Natural killer cell treated with Interleukin-12 subunit alpha and Interleukin-12 subunit beta and Interleukin-15 and Interleukin-18, amount 100 ng/mL, for 72 hours (primary cell): ENCODE results near the gene IL1RAPL1. TPM values are rescaled to one million over a fixed set of nuclear protein-coding genes. Genes with fewer than 3 reads are reported as not detected.

Source experiments
- ATAC-seq, 2 donors: fragments of 150-1000 bp; cut with Tn5 transposase in 1 of 2; sonication (Bioruptor Pico), chemical (Tn5 transposase) in 1 of 2; 2 replicates each; pipeline ENCODE4 v1.10.0; 2021
- DNase-seq: peaks from one replicate; pipeline ENCODE4 v3.0.0; 2022; ENCODE audit warnings: low spot score
- H3K27ac Mint-ChIP-seq, 2 donors: 1 replicate in 1 of 2; 2 replicates in 1 of 2; pipeline ENCODE4 v1.8.0; 2022; ENCODE audit warnings: mixed read lengths in 2 of 2, mild to moderate bottlenecking in 1 of 2, moderate library complexity in 1 of 2
- H3K27me3 Mint-ChIP-seq, 2 donors: 1 replicate in 1 of 2; 2 replicates in 1 of 2; pipeline ENCODE4 v1.8.0; 2022; ENCODE audit warnings: mixed read lengths in 2 of 2
- H3K36me3 Mint-ChIP-seq: one replicate; pipeline ENCODE4 v1.8.0; 2022; ENCODE audit warnings: mixed read lengths
- H3K4me1 Mint-ChIP-seq, 2 donors: 1 replicate in 1 of 2; 2 replicates in 1 of 2; pipeline ENCODE4 v1.8.0; 2022; ENCODE audit warnings: low read depth in 2 of 2, mixed read lengths in 2 of 2, mild to moderate bottlenecking in 1 of 2
- H3K4me3 Mint-ChIP-seq: one replicate; pipeline ENCODE4 v1.8.0; 2022; ENCODE audit warnings: mixed read lengths
- H3K9me3 Mint-ChIP-seq: 2 replicates; pipeline ENCODE4 v1.8.0; 2022; ENCODE audit warnings: mixed read lengths
- total RNA-seq, 2 donors: library from RNA; stranded (reverse); gene quantifications; one replicate each; pipeline ENCODE4 v1.2.3, GENCODE V29; 2022

The IL1RAPL1 gene
- total RNA-seq = not detected

DNA sequence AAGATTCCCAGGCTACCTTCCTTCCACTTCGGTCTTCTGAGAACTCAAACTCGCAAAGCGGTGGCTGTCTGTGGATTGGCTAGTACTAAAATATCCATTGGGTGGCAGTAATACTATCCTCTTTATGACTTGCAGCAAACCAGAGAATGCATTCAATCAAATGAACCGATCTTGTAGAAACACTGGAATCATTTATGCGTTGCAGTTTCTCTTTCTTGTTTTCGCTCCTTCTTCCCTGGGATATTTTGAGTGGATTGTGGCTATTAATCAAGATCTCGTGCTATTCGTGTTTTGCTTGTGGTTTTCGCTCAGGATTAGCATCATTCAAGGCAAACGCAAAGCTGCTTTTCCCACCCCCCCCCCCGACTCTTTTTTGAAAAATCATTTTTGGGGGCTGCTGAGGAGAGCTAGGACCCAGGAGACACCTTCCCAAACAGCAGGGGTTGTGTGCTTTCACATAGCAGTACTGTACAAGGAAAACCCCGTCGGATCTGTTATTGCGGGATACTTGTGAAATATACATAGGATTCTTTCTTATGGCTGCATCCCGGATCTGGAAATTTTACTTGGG lies at the start of gene IL1RAPL1:
Gene IL1RAPL1, plus strand, starts transcription at position 466 of the 571 bp plus-strand sequence.
- ATAC-seq = no peak
- Mint-ChIP-seq H3K4me3 (no peak within 1 kb of the TSS), H3K9me3 (no peaks in the 10 kb centered on the region), H3K27ac (no peak within 1 kb of the TSS), H3K27me3 (peaks cover 0 to 3% of the 10 kb centered on the region in 2 donors), H3K36me3 (no peaks in the 10 kb centered on the region), H3K4me1 (no peaks in the 10 kb centered on the region)
- no peak for DNase-seq

DNA sequence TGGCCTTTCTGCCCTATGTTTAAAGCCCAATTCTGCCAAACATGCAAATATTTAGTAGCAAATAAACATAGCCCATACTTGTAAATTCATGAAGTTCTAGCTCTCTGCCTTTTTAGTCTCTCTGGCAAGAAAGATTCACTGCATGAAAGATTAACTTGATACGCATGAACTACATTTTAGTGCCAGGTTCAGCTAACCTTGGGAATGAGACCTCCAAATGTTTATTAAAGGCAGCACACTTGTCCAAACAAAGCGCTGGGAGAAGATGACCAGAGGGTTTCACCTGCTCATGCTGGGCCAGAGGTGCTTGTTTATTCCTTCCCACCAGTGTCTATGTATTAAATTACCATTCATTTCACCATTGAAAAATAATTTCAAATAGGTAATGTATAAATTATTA lies 44.5 kb upstream of the IL1RAPL1 start:
- DNase-seq (no peak), ATAC-seq (no peak)
- no peaks in the 10 kb centered on the region for H3K27me3 Mint-ChIP-seq
- no peaks in the 10 kb centered on the region for H3K4me1 Mint-ChIP-seq
- H3K4me3 Mint-ChIP-seq = no peak overlapping the region
- no peak overlapping the region for H3K27ac Mint-ChIP-seq
- H3K36me3 Mint-ChIP-seq = no peaks in the 10 kb centered on the region
- peaks cover 3% of the 10 kb centered on the region for H3K9me3 Mint-ChIP-seq

DNA sequence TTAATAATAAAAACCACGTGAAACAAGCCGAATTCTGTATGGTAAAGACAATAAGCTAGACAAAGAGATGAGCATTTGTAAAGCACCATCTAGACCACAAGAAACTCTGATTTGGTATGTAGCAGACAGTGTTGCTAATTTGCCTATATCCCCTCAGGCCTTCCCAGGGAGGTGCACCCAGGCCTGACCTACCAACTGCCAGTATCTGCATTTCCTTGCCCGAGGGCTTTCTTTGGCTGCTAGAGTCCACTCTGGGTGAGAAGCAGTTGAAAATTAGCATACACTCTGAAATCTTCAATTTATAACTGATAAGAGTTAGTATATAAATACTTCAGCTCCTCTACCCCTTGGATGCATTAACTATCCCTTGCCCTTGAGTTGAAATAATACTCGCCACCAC lies 37.4 kb upstream of the IL1RAPL1 start:
- H3K36me3 Mint-ChIP-seq = no peaks in the 10 kb centered on the region
- ATAC-seq = no peak
- H3K9me3 Mint-ChIP-seq = peaks cover 4% of the 10 kb centered on the region
- H3K4me1 Mint-ChIP-seq = no peaks in the 10 kb centered on the region
- H3K4me3 Mint-ChIP-seq = no peak overlapping the region
- H3K27me3 Mint-ChIP-seq = no peaks in the 10 kb centered on the region
- H3K27ac Mint-ChIP-seq = no peak overlapping the region
- DNase-seq = no peak

DNA sequence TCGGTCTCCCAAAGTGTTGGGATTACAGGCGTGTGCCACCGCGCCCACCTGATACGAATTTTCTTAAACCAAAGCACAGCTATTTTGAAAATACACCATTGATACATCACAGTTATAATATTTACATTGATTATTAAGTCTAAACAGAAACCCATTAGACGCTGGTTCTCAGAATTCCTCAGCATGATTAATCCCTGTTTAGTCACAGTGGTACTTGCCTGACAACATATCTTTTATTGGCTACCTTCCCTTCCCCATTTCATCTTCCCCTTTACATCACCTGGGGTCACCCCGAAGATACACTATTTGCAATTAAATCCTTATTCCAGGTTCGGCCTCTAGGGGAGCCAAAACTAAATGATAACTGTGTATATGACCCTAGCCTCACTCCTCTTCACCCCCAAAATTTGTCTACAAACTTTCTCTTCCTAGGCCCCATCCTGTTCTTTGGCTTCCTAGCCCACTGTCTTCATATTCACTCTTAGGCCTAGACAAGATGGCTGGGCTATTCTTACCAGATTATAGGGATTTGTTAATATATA lies 36.8 kb upstream of the IL1RAPL1 start:
- Mint-ChIP-seq H3K9me3 (peaks cover 4% of the 10 kb centered on the region), H3K36me3 (no peaks in the 10 kb centered on the region), H3K4me3 (no peak overlapping the region), H3K4me1 (no peaks in the 10 kb centered on the region), H3K27me3 (no peaks in the 10 kb centered on the region), H3K27ac (no peak overlapping the region)
- ATAC-seq (no peak), DNase-seq (no peak)

DNA sequence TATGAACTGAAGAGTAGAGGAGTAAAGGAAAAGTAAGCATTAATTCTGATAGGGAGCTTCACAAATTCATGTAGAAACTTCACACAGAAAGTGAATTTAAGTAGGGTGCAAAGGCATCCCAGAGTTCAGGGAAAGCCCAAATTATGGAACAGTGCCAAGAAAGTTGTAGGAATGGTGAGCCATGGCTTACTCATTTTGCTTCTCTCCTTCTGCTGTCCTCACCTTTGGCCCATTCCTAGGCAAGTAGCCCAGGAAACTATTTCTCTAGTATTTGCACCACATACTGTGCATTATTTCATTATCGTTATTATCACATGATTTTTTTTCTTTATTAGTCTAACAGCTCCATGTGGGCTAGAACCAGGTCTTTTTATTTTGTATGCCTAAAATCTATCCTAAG lies 34.9 kb upstream of the IL1RAPL1 start:
- H3K36me3 Mint-ChIP-seq = no peaks in the 10 kb centered on the region
- no peaks in the 10 kb centered on the region for H3K27me3 Mint-ChIP-seq
- no peak for DNase-seq

DNA sequence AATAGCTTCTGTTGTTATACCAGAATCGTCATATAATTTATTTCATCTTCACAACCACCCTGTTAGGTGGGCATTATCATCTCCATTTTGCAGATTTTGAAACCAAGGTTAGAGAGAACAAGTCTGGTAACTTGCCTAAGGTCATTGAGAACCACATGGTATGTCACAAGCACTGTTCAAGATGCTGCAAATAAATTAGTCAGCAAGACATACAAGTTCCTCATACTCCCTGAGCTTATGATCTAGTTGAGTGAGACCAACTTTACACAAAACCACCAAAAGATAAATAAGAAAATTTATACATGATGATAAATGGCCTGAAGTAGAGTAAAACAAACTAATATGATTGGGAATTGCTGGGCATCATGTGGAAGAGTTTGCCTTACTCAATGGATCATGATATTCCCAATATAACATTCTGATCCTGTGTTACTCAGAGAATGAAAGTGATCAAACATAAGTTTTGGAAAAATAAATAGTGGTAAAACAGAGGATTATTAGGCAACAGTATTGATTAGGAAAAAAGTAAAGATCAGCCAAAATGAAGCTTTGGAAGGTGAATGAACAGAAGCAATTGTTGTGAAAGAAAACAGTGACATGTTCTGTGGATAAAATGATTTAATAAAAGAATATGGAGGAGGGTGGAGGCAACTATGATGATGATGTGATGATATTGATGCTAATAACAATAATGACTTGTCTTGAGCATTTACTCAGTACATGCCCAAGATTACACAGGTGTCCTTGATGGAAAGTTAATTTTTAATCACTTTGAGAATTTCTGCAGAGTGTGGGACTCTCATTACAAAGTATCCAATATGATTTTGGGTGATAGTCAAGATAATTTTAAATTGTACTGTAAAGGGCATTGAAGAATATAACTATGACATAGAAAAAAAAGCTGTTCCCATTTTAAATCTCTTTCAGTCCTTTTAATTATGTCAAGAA lies 34.1 kb upstream of the IL1RAPL1 start:
- no peak overlapping the region for H3K4me3 Mint-ChIP-seq
- H3K9me3 Mint-ChIP-seq = peaks cover 8% of the 10 kb centered on the region
- ATAC-seq (no peak), DNase-seq (no peak)
- H3K36me3 Mint-ChIP-seq = no peaks in the 10 kb centered on the region
- H3K4me1 Mint-ChIP-seq = no peaks in the 10 kb centered on the region
- no peaks in the 10 kb centered on the region for H3K27me3 Mint-ChIP-seq
- no peak overlapping the region for H3K27ac Mint-ChIP-seq

More for the DNA sequence above, 34.9 kb upstream of the IL1RAPL1 start:
- no peak overlapping the region for H3K4me3 Mint-ChIP-seq
- H3K4me1 Mint-ChIP-seq = no peaks in the 10 kb centered on the region
- H3K27ac Mint-ChIP-seq = no peak overlapping the region
- H3K9me3 Mint-ChIP-seq = peaks cover 8% of the 10 kb centered on the region
- ATAC-seq = no peak

DNA sequence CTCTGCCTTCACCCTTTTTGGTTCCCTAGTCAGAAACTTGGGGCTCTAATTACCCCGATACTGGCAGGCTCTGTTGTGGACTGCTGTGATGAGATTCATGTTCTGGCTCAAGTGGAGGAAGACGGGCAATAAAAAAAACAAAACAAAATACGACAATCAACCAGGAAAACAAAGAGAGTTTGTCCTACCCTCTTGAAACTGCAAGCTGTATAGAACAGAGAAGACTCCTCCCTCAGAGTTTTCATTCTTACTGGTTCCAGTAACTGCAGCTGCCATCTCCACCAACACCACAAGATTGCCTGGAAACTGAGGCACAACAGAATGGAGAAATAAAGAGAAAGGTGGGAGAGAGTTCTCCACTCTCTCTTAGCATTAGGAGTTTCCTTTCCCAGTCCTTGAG lies 11.1 kb upstream of the IL1RAPL1 start:
- ATAC-seq = no peak

DNA sequence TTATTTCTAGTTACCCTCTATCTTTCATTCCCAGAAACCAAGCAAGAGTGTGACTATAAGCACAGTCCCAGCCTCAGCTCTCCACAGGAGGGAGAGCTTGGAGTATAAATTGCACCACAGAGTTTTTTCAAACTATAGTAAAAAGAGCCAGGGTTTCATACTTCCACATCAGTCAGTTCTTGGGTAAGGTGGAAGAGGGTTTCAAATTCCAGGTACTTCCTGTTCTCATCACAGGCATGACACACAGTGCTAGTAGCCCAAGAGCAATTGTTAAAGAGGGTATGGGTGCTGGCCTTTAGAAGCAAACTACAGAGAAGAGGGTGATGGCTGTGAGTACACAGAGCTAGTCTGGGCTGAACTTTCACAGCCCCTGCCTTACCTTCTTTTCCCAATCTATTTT lies 5.7 kb upstream of the IL1RAPL1 start:
- no peaks in the 10 kb centered on the region for H3K36me3 Mint-ChIP-seq
- no peak for ATAC-seq
- no peaks in the 10 kb centered on the region for H3K4me1 Mint-ChIP-seq
- H3K27ac Mint-ChIP-seq = no peak overlapping the region
- no peak for DNase-seq
- peaks cover 0 to 3% of the 10 kb centered on the region in 2 donors for H3K27me3 Mint-ChIP-seq
- no peaks in the 10 kb centered on the region for H3K9me3 Mint-ChIP-seq
- no peak overlapping the region for H3K4me3 Mint-ChIP-seq

More for the DNA sequence above, 11.1 kb upstream of the IL1RAPL1 start:
- no peak overlapping the region for H3K27ac Mint-ChIP-seq
- H3K4me3 Mint-ChIP-seq = no peak overlapping the region
- H3K4me1 Mint-ChIP-seq = no peaks in the 10 kb centered on the region
- H3K9me3 Mint-ChIP-seq = peaks cover 3% of the 10 kb centered on the region
- no peaks in the 10 kb centered on the region for H3K36me3 Mint-ChIP-seq
- no peaks in the 10 kb centered on the region for H3K27me3 Mint-ChIP-seq
- DNase-seq = no peak

DNA sequence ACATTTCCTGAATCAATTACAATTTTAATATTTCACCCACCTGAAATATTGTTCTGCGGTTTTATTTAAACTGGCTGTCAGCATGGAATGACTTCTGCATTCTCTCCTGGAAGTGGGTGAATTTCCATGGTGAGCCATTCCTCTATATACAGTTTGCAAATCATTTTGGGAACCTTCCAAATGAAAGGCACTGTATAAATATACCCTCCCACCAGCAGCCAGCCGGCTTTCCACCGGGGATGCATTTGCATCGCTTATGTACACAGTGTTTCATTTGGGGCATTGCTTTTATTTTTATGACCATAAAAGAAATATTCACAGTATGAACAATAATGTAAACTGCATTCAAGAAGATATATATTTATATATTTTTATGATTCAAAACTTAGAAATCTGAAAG lies 4.7 kb upstream of the IL1RAPL1 start:
- Mint-ChIP-seq H3K27me3 (peaks cover 0 to 3% of the 10 kb centered on the region in 2 donors), H3K4me1 (no peaks in the 10 kb centered on the region), H3K27ac (no peak overlapping the region), H3K36me3 (no peaks in the 10 kb centered on the region), H3K4me3 (no peak overlapping the region), H3K9me3 (no peaks in the 10 kb centered on the region)
- DNase-seq (no peak), ATAC-seq (no peak)

DNA sequence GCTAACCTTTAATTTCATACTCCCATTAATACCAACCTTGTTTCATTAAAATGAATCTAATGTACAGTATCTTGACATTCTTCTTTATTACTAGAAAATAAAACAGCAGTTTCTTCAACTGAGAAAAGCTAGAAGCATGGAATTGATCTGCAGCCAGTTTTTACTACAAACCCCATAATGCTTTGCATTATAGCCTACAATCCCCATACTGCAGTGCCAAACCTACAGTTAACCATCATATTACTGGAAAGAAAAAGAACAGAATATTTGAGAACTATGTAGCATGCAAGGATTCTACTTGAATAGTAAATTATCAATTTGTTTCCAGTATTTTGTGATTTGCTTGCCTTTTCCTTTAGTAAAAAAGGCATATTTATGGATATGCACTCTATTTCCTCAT lies 3.2 kb upstream of the IL1RAPL1 start:
- no peak overlapping the region for H3K27ac Mint-ChIP-seq

DNA sequence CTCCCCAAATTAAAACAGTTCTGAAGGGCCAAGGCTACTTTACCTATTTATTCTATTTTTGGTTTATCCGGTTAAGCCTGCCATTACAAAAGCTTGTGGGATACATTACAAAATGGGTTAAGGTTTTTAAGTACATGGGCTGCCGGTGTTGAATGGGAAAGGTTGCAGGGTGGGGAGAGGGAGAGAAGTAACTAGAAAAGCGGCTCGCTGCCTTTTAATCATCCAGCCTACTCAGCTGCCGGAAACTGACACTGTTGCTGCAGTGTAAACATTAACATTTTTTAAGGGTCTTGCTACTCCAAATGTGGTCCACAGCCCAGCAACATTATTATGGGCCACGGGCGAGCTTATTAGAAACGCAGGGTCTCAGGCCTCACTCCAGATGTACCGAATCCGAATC lies 1.5 kb upstream of the IL1RAPL1 start:
- Mint-ChIP-seq H3K36me3 (no peaks in the 10 kb centered on the region), H3K27ac (no peak overlapping the region)

More for the DNA sequence above, 3.2 kb upstream of the IL1RAPL1 start:
- no peak for ATAC-seq
- no peaks in the 10 kb centered on the region for H3K9me3 Mint-ChIP-seq
- H3K4me3 Mint-ChIP-seq = no peak overlapping the region
- no peaks in the 10 kb centered on the region for H3K4me1 Mint-ChIP-seq
- H3K27me3 Mint-ChIP-seq = peaks cover 0 to 3% of the 10 kb centered on the region in 2 donors
- DNase-seq = no peak
- no peaks in the 10 kb centered on the region for H3K36me3 Mint-ChIP-seq

DNA sequence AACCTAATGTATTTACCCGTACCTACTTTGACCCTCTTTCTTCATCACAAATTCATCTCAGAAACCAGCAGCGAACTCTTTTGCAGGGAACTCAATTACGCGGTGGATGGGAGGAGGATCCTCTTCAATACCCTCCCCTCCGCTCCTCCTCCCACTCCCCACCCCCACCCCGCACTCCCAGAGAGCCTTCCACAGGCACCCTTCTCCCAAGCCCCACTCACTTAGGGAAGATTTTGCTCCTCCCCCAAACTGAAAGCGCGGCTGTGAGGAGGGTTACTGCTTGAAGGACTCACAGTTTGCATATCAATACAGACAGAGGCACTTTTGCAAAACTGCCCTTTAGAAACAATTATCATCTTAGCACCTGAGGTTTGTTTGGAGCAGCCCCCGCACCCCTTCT lies 960 bp upstream of the IL1RAPL1 start:
- peaks cover 0 to 3% of the 10 kb centered on the region in 2 donors for H3K27me3 Mint-ChIP-seq
- H3K4me1 Mint-ChIP-seq = no peaks in the 10 kb centered on the region
- no peaks in the 10 kb centered on the region for H3K9me3 Mint-ChIP-seq
- H3K4me3 Mint-ChIP-seq = no peak overlapping the region
- no peak for ATAC-seq
- DNase-seq = no peak
- no peak overlapping the region for H3K27ac Mint-ChIP-seq
- H3K36me3 Mint-ChIP-seq = no peaks in the 10 kb centered on the region

More for the DNA sequence above, 1.5 kb upstream of the IL1RAPL1 start:
- Mint-ChIP-seq H3K27me3 (peaks cover 0 to 3% of the 10 kb centered on the region in 2 donors), H3K9me3 (no peaks in the 10 kb centered on the region), H3K4me3 (no peak overlapping the region), H3K4me1 (no peaks in the 10 kb centered on the region)
- no peak for DNase-seq
- ATAC-seq = no peak

DNA sequence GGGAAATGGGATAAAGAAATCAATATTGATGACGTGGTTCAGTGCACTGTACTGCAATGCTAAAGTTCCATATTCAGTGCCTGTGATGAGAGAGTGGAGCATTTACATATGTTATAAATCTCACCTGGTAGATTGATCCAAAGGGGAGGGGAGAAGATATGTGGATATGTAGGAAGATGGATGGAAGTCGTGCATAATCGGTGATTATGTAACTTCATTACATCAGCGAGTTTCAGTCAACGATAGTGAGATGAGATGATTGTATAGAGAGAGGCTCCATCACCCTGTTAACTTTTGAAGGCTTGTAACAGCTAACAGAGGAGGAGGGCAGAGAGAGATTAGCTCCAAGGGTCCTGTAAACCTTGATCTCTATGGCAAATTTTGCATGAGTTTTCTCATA lies 1.8 kb downstream of the IL1RAPL1 start:
- no peaks in the 10 kb centered on the region for H3K4me1 Mint-ChIP-seq
- DNase-seq = no peak
- no peak for ATAC-seq
- no peaks in the 10 kb centered on the region for H3K9me3 Mint-ChIP-seq
- no peaks in the 10 kb centered on the region for H3K36me3 Mint-ChIP-seq
- H3K27ac Mint-ChIP-seq = no peak overlapping the region
- H3K4me3 Mint-ChIP-seq = no peak overlapping the region
- peaks cover 0 to 3% of the 10 kb centered on the region in 2 donors for H3K27me3 Mint-ChIP-seq

DNA sequence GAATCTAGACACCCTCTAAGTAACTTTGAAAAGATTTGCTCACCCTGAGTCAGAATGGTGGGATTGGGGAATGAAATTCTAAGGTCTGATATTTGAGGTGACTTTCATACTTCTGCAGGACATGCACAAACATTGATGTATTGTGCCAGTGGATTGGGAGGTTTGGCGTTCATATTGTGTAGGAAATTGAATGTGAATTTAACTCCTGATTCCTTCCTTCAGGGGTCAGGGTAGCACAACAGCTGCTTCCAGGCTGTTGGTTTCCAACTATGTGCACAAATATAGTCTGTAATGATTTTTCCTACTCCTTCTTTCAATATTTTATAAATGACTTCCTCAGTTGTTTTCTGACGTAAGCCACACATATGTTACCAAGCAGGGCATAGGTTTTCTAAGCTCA lies 3.1 kb downstream of the IL1RAPL1 start:
- ATAC-seq (no peak), DNase-seq (no peak)
- Mint-ChIP-seq H3K4me1 (no peaks in the 10 kb centered on the region), H3K27me3 (peaks cover 0 to 3% of the 10 kb centered on the region in 2 donors), H3K9me3 (no peaks in the 10 kb centered on the region), H3K27ac (no peak overlapping the region), H3K36me3 (no peaks in the 10 kb centered on the region), H3K4me3 (no peak overlapping the region)
